DND-41 (cell line): ENCODE data around the gene QSOX2.

Source experiments
- EZH2 ChIP-seq: IDR thresholded peaks from 3 replicates; pipeline ENCODE4 v1.6.1; 2012; ENCODE audit warnings: borderline replicate concordance, low read depth, mild to moderate bottlenecking, moderate library complexity, low read length, inconsistent platforms; ENCODE audit not compliant: severe bottlenecking
- TF ChIP-seq, protein P1 (sequence below): IDR thresholded peaks from 2 replicates; pipeline ENCODE4 v1.5.1; 2012; ENCODE audit warnings: borderline replicate concordance, low read length, moderate library complexity, mild to moderate bottlenecking; ENCODE audit not compliant: poor library complexity, severe bottlenecking; ENCODE audit errors: extremely low read depth

- TF ChIP-seq, protein P1, sequence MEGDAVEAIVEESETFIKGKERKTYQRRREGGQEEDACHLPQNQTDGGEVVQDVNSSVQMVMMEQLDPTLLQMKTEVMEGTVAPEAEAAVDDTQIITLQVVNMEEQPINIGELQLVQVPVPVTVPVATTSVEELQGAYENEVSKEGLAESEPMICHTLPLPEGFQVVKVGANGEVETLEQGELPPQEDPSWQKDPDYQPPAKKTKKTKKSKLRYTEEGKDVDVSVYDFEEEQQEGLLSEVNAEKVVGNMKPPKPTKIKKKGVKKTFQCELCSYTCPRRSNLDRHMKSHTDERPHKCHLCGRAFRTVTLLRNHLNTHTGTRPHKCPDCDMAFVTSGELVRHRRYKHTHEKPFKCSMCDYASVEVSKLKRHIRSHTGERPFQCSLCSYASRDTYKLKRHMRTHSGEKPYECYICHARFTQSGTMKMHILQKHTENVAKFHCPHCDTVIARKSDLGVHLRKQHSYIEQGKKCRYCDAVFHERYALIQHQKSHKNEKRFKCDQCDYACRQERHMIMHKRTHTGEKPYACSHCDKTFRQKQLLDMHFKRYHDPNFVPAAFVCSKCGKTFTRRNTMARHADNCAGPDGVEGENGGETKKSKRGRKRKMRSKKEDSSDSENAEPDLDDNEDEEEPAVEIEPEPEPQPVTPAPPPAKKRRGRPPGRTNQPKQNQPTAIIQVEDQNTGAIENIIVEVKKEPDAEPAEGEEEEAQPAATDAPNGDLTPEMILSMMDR, result no peak
- no peak for TF ChIP-seq EZH2
Observed at GRCh38 chr9:136163248-136163850, 82.3 kb downstream of the QSOX2 start.
